K562 (cell line): ENCODE data around the gene MTCH2.

Experiments
- ATF2 ChIP-seq: sonication (generic); formaldehyde crosslinking; IDR thresholded peaks from 2 replicates; pipeline ENCODE4 v1.8.1; 2022; ENCODE audit warnings: missing genetic modification reagents
- CEBPG ChIP-seq, 3 experiments: fragments of 200-800 bp in 1 of 3; sonication (Bioruptor generic) in 1 of 3; sonication (generic) in 1 of 3; formaldehyde crosslinking in 1 of 3; IDR thresholded peaks in 2 of 3; conservative IDR thresholded peaks in 1 of 3; 2 replicates each; pipeline versions ENCODE4 v1.6.1 to v1.8.0; 2016 to 2022; ENCODE audit warnings: missing compliant biosample characterization in 2 of 3, missing genetic modification characterization in 2 of 3, mild to moderate bottlenecking in 1 of 3, missing genetic modification reagents in 1 of 3
- CTCF ChIP-seq, 3 experiments: IDR thresholded peaks in 2 of 3; conservative IDR thresholded peaks in 1 of 3; 2 replicates each; pipeline ENCODE4 v1.5.1; 2011 to 2012; ENCODE audit warnings: low read length in 3 of 3, mild to moderate bottlenecking in 3 of 3, control low read depth in 2 of 3, improper control_type of control experiment in 1 of 3, inconsistent platforms in 1 of 3, low read depth in 1 of 3, mixed read lengths in 1 of 3, moderate library complexity in 1 of 3; ENCODE audit not compliant: insufficient read depth in 2 of 3
- EZH2 ChIP-seq: IDR thresholded peaks from 2 replicates; pipeline ENCODE4 v1.6.1; 2012; ENCODE audit warnings: low read depth, mild to moderate bottlenecking, inconsistent platforms, low read length, borderline replicate concordance
- KAT7 ChIP-seq: sonication (generic); formaldehyde crosslinking; IDR thresholded peaks from 2 replicates; pipeline ENCODE4 v1.8.0; 2022; ENCODE audit warnings: missing genetic modification reagents, mild to moderate bottlenecking, borderline replicate concordance
- MAFK ChIP-seq: IDR thresholded peaks from 2 replicates; pipeline ENCODE4 v1.6.1; 2011; ENCODE audit warnings: low read length, improper control_type of control experiment
- MXI1 ChIP-seq: IDR thresholded peaks from 2 replicates; pipeline ENCODE4 v1.6.1; 2011; ENCODE audit warnings: low read depth, mild to moderate bottlenecking, improper control_type of control experiment, low read length
- PCBP2 ChIP-seq: fragments of 200-400 bp; formaldehyde crosslinking; IDR thresholded peaks from 2 replicates; pipeline ENCODE4 v1.6.1; 2018; ENCODE audit warnings: low read length, low read depth, mild to moderate bottlenecking, moderate library complexity; ENCODE audit not compliant: poor library complexity, severe bottlenecking
- PYGO2 ChIP-seq: fragments of 450-650 bp; IDR thresholded peaks from 2 replicates; pipeline ENCODE4 v1.6.1; 2016; ENCODE audit warnings: mild to moderate bottlenecking, missing genetic modification characterization, moderate library complexity, missing compliant biosample characterization
- RAD51 ChIP-seq: fragments of 450-650 bp; IDR thresholded peaks from 2 replicates; pipeline ENCODE4 v1.7.1; 2016; ENCODE audit warnings: low read depth, mild to moderate bottlenecking, borderline replicate concordance
- REST ChIP-seq, 2 experiments: fragments of 450-650 bp; formaldehyde crosslinking in 1 of 2; IDR thresholded peaks; 2 replicates each; pipeline versions ENCODE4 v1.4.0 to v1.6.1; 2014 to 2020; ENCODE audit warnings: mild to moderate bottlenecking in 2 of 2, borderline replicate concordance in 1 of 2, low read depth in 1 of 2
- YY1 ChIP-seq, 3 experiments: IDR thresholded peaks; 2 replicates each; pipeline ENCODE4 v1.6.1; 2011; ENCODE audit warnings: low read length in 2 of 3, mild to moderate bottlenecking in 2 of 3, moderate library complexity in 2 of 3, borderline replicate concordance in 1 of 3, control low read depth in 1 of 3, low read depth in 1 of 3; ENCODE audit not compliant: insufficient read depth in 3 of 3, insufficient replicate concordance in 2 of 3, control insufficient read depth in 1 of 3, insufficient read length in 1 of 3; ENCODE audit errors: extremely low read depth in 1 of 3
- ZBTB33 ChIP-seq: sonication (generic); formaldehyde crosslinking; IDR thresholded peaks from 2 replicates; pipeline ENCODE4 v1.8.1; 2023; ENCODE audit warnings: mild to moderate bottlenecking, missing genetic modification reagents
- ZSCAN29 ChIP-seq: fragments of 450-650 bp; IDR thresholded peaks from 2 replicates; pipeline ENCODE4 v1.6.1; 2017

GRCh38 chr11:47656260-47656885 is 14.0 kb upstream of the MTCH2 start:
- no peak for TF ChIP-seq ZSCAN29
- TF ChIP-seq PCBP2 = no peak
- no peak for TF ChIP-seq YY1 (IDR thresholded peaks at IDR 0.05; ENCODE audit: borderline replicate concordance in 1 of 3, control insufficient read depth in 1 of 3, extremely low read depth in 1 of 3, insufficient read depth in 3 of 3, insufficient read length in 1 of 3, insufficient replicate concordance in 2 of 3, low read depth in 1 of 3, low read length in 2 of 3)
- peak; percentile 56 for TF ChIP-seq REST (IDR thresholded peaks at IDR 0.05; ENCODE audit: borderline replicate concordance)
- TF ChIP-seq REST (CRISPR knock-in tag; IDR thresholded peaks at IDR 0.05; ENCODE audit: low read depth) = no peak
- no peak for TF ChIP-seq EZH2
- no peak for TF ChIP-seq ATF2 (CRISPR knock-in tag)
- no peak for TF ChIP-seq CTCF (IDR thresholded peaks at IDR 0.05 in 2 of 3, conservative IDR thresholded peaks at IDR 0.05 in 1 of 3; ENCODE audit: insufficient read depth in 2 of 3, low read depth in 1 of 3, low read length in 3 of 3)
- TF ChIP-seq CEBPG (CRISPR knock-in tag; IDR thresholded peaks at IDR 0.05) = no peak
- no peak for TF ChIP-seq CEBPG (tag; conservative IDR thresholded peaks at IDR 0.05 in 1 of 2, IDR thresholded peaks at IDR 0.05 in 1 of 2)
- TF ChIP-seq KAT7 (CRISPR knock-in tag) = no peak
- no peak for TF ChIP-seq MAFK
- no peak for TF ChIP-seq ZBTB33 (CRISPR knock-in tag)
- no peak for TF ChIP-seq RAD51
- TF ChIP-seq PYGO2 (tag) = no peak
- TF ChIP-seq MXI1 = no peak
